ENCODE results near the gene TSPAN32.

TSPAN32 gene

DNA sequence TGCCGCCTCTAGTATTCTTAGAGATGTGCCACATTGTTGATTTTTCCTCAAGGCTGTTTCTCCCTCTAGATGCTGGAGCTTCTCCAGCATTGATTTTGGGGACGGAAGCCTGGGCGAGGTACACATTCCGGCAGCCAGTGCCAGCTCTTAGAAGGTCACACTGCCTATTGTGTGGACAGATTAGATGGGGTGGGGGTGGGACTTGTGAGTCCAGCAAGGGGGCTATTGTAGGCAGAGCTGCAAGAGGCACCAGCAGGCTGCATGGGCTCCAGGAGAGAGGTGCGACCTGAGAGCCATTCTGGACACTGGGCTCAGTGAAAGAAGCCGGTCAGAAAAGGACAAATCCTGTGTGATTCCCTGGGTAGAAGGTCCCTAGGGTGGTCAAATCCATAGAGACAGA lies 12.5 kb upstream of the TSPAN32 start:
- no peak for DNase-seq (ENCODE audit: low read depth)

- DNase-seq (ENCODE audit: low read depth), result no peak
These were observed 12.0 kb upstream of the TSPAN32 start for GRCh38 chr11:2289859-2290258.

DNA sequence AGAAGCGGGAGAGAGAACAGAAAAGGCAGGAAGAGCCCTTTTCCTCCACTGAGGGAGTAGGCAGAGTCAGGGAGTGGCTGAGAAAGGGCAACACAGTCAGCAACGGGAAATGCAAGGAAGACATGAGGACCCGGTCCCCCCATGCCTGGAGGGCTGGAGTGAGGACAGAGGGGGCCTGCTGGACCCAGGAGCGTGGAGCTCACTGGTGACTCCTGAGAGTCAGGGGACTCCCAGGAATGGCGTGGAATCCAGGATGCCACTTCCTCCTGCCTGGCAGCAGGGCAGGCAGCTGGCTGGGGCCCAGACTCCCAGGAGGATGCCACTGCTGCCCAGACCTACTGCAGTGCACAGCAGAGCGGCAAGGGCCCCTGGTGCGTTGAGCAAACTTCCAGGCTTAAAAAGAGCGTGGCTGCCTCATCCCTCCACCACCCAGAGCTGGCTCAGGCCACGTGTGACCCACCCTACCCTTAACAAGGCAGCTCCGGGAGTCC lies 11.4 kb upstream of the TSPAN32 start:
- no peak for DNase-seq (ENCODE audit: low read depth)

GRCh38 chr11:2293531-2293971 lies 8.3 kb upstream of the TSPAN32 start:
- no peak for DNase-seq (ENCODE audit: low read depth)

DNA sequence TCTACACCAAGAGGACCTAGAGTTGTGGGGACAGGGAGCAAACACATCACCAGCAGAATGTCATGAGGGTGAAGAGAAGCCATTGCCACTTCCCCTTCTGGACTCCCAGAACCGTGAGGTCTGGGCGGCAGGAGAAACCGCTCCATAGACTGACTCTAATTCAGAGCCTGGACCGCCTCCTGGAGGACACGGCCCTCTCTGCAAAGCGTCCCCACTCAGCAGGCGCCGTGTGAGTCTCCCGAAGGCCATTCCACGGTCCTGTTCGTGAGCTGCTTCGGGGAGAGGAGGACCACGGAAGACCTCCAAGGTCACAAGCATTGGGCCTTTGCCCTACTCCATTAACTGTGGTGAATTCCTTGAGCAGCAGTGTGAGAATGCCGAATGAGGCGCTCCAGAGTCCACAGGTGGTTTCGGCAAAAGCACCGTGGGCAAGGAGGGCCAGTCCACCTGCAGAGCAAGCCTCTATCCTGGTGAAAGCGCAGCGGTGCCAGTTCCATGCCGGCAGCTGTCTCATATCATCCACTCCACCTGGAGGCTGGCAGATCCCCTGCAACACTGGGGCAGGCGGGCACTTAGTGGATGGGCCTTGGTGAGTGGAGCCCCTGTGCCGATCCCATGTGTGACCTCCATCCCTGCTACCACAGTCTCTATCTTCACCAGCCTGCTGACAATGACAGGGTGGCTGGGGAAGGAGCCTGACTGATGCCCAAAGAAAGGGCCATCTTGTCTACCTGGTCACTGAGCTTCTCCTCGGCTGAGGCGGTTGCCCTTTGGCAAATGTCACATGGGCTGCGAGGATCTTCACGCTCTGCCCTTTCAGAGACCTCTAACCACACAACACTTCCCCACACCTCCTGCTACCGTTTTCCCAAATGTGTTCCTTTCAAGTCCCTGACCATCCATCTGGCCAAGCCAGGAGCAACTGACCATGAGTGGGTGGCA lies 7.6 kb upstream of the TSPAN32 start:
- no peak for DNase-seq (ENCODE audit: low read depth)

GRCh38 chr11:2294926-2295290 lies 6.9 kb upstream of the TSPAN32 start:
- DNase-seq (ENCODE audit: low read depth), result no peak

DNA sequence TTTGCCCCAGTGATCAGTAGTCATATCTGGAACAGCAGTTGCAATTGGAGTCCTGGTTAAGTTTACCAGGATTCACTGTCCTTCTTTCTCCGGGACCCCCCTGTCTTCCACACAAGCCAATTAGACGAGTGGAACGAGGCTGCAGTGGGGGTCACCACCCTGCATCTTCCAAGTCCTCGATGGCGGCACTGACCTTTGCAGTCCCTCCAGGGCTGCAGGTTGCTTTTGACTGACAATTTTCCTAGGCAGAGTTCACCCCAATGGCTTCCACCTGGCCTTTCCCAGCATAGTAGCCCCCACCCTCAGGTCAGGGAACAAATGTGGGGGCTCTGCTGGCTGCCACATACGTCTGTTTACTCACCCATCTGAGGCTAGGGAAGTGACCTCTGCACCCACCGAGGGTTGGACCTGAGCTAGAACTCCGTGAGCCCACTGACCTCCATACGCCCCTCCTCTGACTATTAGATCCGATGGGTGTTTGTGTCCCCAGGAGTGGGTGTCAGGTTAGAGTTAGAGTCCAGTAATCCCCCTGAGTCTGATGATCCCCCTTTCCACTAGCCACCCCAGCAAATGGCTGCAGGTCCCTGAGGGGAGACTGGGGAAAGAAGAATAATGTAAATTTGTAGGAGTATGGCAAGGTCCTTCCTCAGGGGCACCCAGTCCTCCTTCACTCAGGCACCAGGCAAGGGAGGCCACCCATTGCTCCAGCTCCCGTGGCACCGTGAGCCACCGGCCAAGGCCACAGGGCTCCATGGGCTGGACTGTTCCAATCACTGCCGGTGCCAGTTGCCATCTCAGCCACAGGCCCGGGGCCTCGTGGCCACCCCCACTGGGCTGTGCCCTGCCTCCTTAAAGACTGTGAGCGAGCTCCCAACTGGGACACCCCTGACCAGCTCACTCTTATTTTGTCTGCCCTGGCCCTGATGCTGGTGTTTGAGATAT lies 5.6 kb upstream of the TSPAN32 start:
- no peak for DNase-seq (ENCODE audit: low read depth)

GRCh38 chr11:2296913-2297622 lies 4.7 kb upstream of the TSPAN32 start:
- DNase-seq (ENCODE audit: low read depth), result no peak

- DNase-seq (ENCODE audit: low read depth), result no peak
These were observed 4.2 kb upstream of the TSPAN32 start for GRCh38 chr11:2297623-2298030.

DNA sequence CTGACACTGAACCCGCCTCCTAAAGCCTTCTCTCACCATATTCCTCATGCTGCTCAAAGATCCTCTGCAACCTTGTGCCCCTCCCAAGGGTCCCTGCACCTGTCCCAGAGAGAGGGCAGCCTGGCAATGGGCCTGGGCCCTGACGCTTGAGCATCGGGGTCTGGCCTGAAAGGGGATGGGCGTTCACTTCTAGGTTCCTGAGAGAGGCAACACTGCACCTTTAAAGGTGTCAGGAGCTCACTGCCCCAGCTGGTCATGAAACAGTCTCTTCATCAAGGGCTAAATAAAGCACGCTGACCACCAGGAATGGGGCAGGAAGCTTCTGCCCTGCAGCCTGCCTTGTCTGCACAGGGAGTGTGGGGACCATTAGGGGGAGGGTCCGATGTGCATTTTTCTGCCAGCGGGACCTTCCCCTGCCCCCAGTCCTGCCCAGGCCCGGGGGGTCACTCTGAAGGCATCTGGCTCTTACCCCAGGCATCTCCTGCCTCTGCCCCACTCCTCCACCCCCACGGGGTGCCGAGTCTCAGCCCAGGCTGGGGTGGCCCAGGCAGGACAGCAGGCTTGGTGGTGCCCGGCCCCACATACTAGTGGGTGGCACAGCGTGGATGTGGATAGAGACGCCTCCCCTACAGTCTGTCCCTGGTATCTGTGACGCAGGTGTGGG lies 3.5 kb upstream of the TSPAN32 start:
- no peak for DNase-seq (ENCODE audit: low read depth)

- no peak for DNase-seq (ENCODE audit: low read depth)
These were observed 2.7 kb upstream of the TSPAN32 start for GRCh38 chr11:2298795-2299761.

DNA sequence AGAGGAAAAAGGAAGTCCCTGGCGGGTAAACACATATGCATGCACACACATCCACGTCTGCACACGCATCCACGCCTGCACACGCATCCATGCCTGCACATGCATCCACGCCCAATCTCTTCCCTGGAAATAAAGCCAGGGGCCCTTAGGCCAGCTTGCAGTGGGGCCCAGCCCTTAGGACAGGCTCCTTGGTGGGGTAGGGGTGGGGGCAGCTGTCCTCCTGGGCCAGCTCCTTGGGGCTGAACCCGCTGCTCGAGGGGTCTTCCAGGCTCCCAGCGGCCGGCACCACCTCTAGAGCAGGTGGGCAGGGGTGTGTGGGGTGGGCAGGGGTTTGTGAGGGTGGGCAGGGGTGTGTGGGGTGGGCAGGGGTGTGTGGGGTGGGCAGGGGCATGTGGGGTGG lies 2.0 kb upstream of the TSPAN32 start:
- DNase-seq (ENCODE audit: low read depth), result no peak

DNA sequence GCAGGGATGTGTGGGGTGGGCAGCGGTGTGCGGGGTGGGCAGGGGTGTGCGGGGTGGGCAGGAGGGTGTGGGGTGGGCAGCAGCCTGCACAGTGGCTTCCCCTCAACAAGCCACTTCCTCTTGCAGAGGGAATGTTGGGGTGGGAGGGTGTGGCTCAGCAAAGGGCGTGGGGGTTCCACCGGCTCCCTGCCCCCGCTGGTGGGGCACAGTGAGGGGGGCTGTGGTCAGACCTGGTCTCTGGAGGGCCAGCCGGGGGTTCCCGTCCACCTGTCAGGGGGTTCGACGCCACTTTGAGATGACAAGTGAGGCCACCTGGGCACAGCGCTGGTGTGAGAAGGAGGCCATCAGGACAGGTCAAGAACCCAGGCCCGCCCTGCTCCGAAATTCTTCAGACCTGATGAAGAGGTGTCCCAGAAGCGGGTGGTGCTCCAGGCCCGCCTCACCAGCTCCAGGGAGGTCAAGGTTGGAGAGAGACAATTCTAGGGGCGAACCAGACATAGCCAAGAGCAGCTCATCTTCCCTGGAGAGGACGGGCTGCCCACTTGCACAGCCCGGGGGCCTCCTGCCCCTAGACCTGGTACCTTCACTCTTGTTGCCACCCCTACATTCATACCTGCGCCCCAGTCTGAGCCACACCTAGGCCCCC lies 1.4 kb upstream of the TSPAN32 start:
- no peak for DNase-seq (ENCODE audit: low read depth)

DNA sequence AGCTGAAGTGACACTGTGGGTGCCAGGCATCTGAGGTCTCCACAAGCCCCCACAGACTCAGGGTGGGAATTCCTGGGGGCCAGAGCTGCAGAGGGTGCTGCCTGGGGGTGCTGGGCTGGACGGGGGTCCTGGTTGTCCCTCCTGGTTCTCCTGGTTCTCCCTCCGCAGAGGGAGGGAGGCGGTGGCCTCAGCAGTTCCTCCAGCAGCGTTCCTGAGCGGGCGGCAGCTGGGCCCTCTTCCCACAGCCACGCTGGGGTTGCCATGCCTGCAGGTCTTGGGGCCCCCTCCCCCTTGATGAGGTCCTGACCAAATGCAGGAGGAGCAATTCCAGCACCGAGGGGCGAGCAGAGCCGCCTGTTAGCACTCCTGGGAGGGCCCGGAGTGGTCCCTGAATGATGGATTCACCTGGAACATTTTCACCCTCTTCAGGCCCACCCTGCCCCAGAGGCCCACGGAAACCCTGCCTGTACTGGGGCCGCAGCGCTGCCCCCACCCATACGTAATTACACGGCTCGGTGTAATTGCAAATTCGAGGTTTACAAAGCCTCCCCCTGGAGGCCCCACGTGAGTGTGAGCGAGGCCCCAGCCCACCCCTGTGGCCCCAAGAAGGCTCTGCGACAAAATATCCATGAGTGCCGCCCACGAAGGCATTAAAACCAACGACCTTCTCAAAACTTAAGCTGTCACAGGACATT lies 730 bp upstream of the TSPAN32 start:
- no peak for DNase-seq (ENCODE audit: low read depth)

- DNase-seq (ENCODE audit: low read depth), result no peak
These were observed 588 bp downstream of the TSPAN32 start for GRCh38 chr11:2302306-2302895.

DNA sequence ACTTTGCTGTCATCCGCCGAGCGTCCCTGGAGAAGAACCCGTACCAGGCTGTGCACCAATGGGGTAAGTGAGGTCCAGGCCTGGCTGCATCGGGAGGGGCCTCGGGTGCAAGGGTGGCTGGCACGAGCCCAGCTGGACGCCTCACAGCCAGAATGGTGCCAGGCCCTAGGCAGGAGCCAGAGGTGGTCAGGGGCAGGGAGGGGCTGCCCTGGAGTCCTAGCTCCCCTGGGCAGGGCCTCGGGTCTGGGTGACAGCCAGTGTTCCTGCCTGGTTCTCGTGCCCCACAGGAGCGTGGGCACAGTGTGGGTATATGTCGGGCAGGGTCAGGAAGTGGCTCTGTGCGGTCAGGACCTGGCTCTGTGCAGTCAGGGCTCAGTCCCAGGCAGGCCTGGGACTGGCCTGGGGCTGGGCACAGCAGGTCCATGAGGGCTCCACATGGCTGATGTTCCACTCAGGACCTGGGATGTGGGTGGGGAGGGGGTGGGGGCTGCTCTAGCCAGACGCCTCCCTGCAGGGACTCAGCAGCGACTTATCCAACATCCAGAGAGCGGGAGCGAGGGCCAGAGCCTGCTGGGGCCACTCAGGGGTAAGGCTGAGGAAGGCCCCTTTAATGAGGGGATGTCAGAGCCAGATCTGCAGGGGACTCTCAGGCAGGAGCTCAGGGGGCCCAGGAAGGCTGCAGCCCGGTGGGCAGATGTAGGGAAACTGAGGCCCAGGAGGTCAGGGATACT lies 1.2 kb downstream of the TSPAN32 start:
- DNase-seq (ENCODE audit: low read depth), result no peak

DNA sequence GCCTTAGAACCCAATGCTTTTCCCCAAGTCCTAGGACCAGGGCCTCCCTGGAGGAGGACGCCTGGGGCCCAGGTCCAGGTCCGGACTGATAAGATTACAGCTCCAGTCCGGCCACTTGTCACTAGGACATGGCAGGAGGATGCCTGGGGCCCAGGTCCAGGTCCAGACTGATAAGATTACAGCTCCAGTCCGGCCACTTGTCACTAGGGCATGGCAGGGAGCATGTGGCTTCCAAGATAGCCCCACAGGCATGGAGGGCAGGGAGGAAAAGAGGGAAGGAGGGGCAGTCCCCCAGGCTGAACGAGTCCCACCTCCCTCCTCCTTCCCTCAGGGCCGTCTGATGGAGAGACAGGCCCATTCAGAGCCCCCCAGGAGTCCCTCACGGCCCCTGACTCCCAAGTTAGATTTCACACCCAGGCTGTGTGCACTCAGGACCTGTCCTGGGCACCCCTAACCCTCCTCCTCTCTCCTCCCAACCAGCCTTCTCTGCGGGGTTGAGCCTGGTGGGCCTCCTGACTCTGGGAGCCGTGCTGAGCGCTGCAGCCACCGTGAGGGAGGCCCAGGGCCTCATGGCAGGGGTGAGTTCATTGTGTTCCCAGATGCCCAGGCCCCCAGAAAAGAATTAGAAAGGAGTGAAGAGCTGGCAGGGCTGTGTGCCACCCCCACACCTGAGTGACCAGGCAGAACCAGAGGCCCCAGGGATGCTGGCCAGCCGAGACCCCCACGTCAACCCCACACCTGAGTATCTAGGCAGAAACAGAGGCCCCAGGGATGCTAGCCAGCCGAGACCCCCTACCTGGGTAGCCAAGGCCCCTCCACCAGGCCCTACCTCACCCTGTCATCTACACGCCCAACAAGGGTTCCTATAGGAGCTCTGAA lies 2.1 kb downstream of the TSPAN32 start:
- no peak for DNase-seq (ENCODE audit: low read depth)
